Measurements from ENCODE around the gene NFE2L3.
"Not testable (repeated sequence)": the region's sequence is repeated elsewhere in the genome, so short reads cannot be mapped to it uniquely, and the experiment has no call there.

Gene NFE2L3

GRCh38 chr7:26155531-26156375 is 3.8 kb downstream of the NFE2L3 start:
- H3K4me3 ChIP-seq (ENCODE audit: insufficient read length, low read depth) = no peak overlapping the region
- H3K27me3 ChIP-seq (ENCODE audit: insufficient read depth, insufficient read length) = peaks cover 3% of the 10 kb centered on the region
- DNase-seq (ENCODE audit: low read depth, low spot score) = no peak

GRCh38 chr7:26156451-26157420 is 4.7 kb downstream of the NFE2L3 start:
- DNase-seq (ENCODE audit: low read depth, low spot score) = no peak
- TF ChIP-seq SUZ12 (IDR thresholded peaks at IDR 0.05; ENCODE audit: extremely low read depth, insufficient read depth, insufficient read length) (no peak), YY1 (IDR thresholded peaks at IDR 0.05; ENCODE audit: insufficient read depth, insufficient read length) (no peak), ZNF274 (IDR thresholded peaks at IDR 0.05; ENCODE audit: low read depth, low read length) (no peak)
- H3K27me3 ChIP-seq (ENCODE audit: insufficient read depth, insufficient read length) = no peaks in the 10 kb centered on the region
- peaks cover 9% of the 10 kb centered on the region; the same call in 1 of the 2 replicates for H3K9me3 ChIP-seq (ENCODE audit: insufficient read depth, low read length)
- peaks cover 15% of the 10 kb centered on the region for H3K4me1 ChIP-seq (ENCODE audit: insufficient read depth, insufficient read length)
- H3K4me3 ChIP-seq (ENCODE audit: insufficient read length, low read depth) = no peak overlapping the region
- no peak overlapping the region for H3K9ac ChIP-seq (ENCODE audit: insufficient read length, low read depth)
- H3K36me3 ChIP-seq (ENCODE audit: insufficient read depth, insufficient read length, low read length) = no peaks in the 10 kb centered on the region

More at GRCh38 chr7:26155531-26156375, 3.8 kb downstream of the NFE2L3 start:
- Histone ChIP-seq H3K9me3 (ENCODE audit: insufficient read depth, low read length) (peaks cover 9% of the 10 kb centered on the region; the same call in 1 of the 2 replicates), H3K9ac (ENCODE audit: insufficient read length, low read depth) (no peak overlapping the region), H3K4me1 (ENCODE audit: insufficient read depth, insufficient read length) (peaks cover 22% of the 10 kb centered on the region), H3K36me3 (ENCODE audit: insufficient read depth, insufficient read length, low read length) (no peaks in the 10 kb centered on the region)
- no peak for TF ChIP-seq YY1 (IDR thresholded peaks at IDR 0.05; ENCODE audit: insufficient read depth, insufficient read length)

- no peak overlapping the region for H3K4me3 ChIP-seq (ENCODE audit: insufficient read length, low read depth)
- peaks cover 9% of the 10 kb centered on the region; the same call in 1 of the 2 replicates for H3K9me3 ChIP-seq (ENCODE audit: insufficient read depth, low read length)
- H3K27me3 ChIP-seq (ENCODE audit: insufficient read depth, insufficient read length) = no peaks in the 10 kb centered on the region
- TF ChIP-seq YY1 (IDR thresholded peaks at IDR 0.05; ENCODE audit: insufficient read depth, insufficient read length) = no peak
- no peak for TF ChIP-seq SUZ12 (IDR thresholded peaks at IDR 0.05; ENCODE audit: extremely low read depth, insufficient read depth, insufficient read length)
- TF ChIP-seq ZNF274 (IDR thresholded peaks at IDR 0.05; ENCODE audit: low read depth, low read length) = no peak
- no peaks in the 10 kb centered on the region for H3K36me3 ChIP-seq (ENCODE audit: insufficient read depth, insufficient read length, low read length)
- H3K9ac ChIP-seq (ENCODE audit: insufficient read length, low read depth) = no peak overlapping the region
- no peak for DNase-seq (ENCODE audit: low read depth, low spot score)
- peaks cover 14% of the 10 kb centered on the region for H3K4me1 ChIP-seq (ENCODE audit: insufficient read depth, insufficient read length)
Observed at GRCh38 chr7:26157520-26158105, 5.6 kb downstream of the NFE2L3 start.

- Histone ChIP-seq H3K9ac (ENCODE audit: insufficient read length, low read depth) (no peak overlapping the region), H3K4me3 (ENCODE audit: insufficient read length, low read depth) (no peak overlapping the region), H3K4me1 (ENCODE audit: insufficient read depth, insufficient read length) (peaks cover 11% of the 10 kb centered on the region), H3K36me3 (ENCODE audit: insufficient read depth, insufficient read length, low read length) (no peaks in the 10 kb centered on the region), H3K27me3 (ENCODE audit: insufficient read depth, insufficient read length) (no peaks in the 10 kb centered on the region), H3K9me3 (ENCODE audit: insufficient read depth, low read length) (peaks cover 7% of the 10 kb centered on the region; the same call in 1 of the 2 replicates)
- TF ChIP-seq ZNF274 (IDR thresholded peaks at IDR 0.05; ENCODE audit: low read depth, low read length) (no peak), SUZ12 (IDR thresholded peaks at IDR 0.05; ENCODE audit: extremely low read depth, insufficient read depth, insufficient read length) (no peak), YY1 (IDR thresholded peaks at IDR 0.05; ENCODE audit: insufficient read depth, insufficient read length) (no peak)
- DNase-seq (ENCODE audit: low read depth, low spot score) = no peak
Observed at GRCh38 chr7:26159243-26159642, 7.2 kb downstream of the NFE2L3 start.

GRCh38 chr7:26160896-26161295 is 8.9 kb downstream of the NFE2L3 start:
- Histone ChIP-seq H3K9me3 (ENCODE audit: insufficient read depth, low read length) (no peaks in the 10 kb centered on the region), H3K4me3 (ENCODE audit: insufficient read length, low read depth) (no peak overlapping the region), H3K4me1 (ENCODE audit: insufficient read depth, insufficient read length) (peaks cover 4% of the 10 kb centered on the region), H3K36me3 (ENCODE audit: insufficient read depth, insufficient read length, low read length) (no peaks in the 10 kb centered on the region), H3K9ac (ENCODE audit: insufficient read length, low read depth) (no peak overlapping the region), H3K27me3 (ENCODE audit: insufficient read depth, insufficient read length) (no peaks in the 10 kb centered on the region)
- TF ChIP-seq YY1 (IDR thresholded peaks at IDR 0.05; ENCODE audit: insufficient read depth, insufficient read length) (no peak), SUZ12 (IDR thresholded peaks at IDR 0.05; ENCODE audit: extremely low read depth, insufficient read depth, insufficient read length) (no peak), ZNF274 (IDR thresholded peaks at IDR 0.05; ENCODE audit: low read depth, low read length) (no peak)
- DNase-seq (ENCODE audit: low read depth, low spot score) = no peak

GRCh38 chr7:26162431-26162830 is 10.4 kb downstream of the NFE2L3 start:
- no peak overlapping the region for H3K4me3 ChIP-seq (ENCODE audit: insufficient read length, low read depth)
- no peaks in the 10 kb centered on the region for H3K9me3 ChIP-seq (ENCODE audit: insufficient read depth, low read length)
- DNase-seq (ENCODE audit: low read depth, low spot score) = no peak
- no peak overlapping the region for H3K9ac ChIP-seq (ENCODE audit: insufficient read length, low read depth)
- H3K36me3 ChIP-seq (ENCODE audit: insufficient read depth, insufficient read length, low read length) = no peaks in the 10 kb centered on the region
- TF ChIP-seq ZNF274 (IDR thresholded peaks at IDR 0.05; ENCODE audit: low read depth, low read length) (no peak), SUZ12 (IDR thresholded peaks at IDR 0.05; ENCODE audit: extremely low read depth, insufficient read depth, insufficient read length) (no peak)
- peaks cover 10% of the 10 kb centered on the region for H3K4me1 ChIP-seq (ENCODE audit: insufficient read depth, insufficient read length)
- no peaks in the 10 kb centered on the region for H3K27me3 ChIP-seq (ENCODE audit: insufficient read depth, insufficient read length)

- not testable (repeated sequence) for H3K4me3 ChIP-seq (ENCODE audit: insufficient read length, low read depth); H3K9ac ChIP-seq (ENCODE audit: insufficient read length, low read depth); DNase-seq (ENCODE audit: low read depth, low spot score); H3K9me3 ChIP-seq (ENCODE audit: insufficient read depth, low read length); H3K4me1 ChIP-seq (ENCODE audit: insufficient read depth, insufficient read length); H3K36me3 ChIP-seq (ENCODE audit: insufficient read depth, insufficient read length, low read length); H3K27me3 ChIP-seq (ENCODE audit: insufficient read depth, insufficient read length)
Observed at GRCh38 chr7:26163804-26164203, 11.8 kb downstream of the NFE2L3 start.

Data from NT2/D1 (cell line).